Osteocyte (in vitro differentiated cells): Measurements from ENCODE around the gene BCL2L12. TPM values are rescaled to one million over a fixed set of nuclear protein-coding genes. Genes with fewer than 3 reads are reported as not detected.

Source experiments
- DNase-seq: peaks from one replicate; pipeline ENCODE4 v3.0.0; 2021; ENCODE audit warnings: mixed read lengths; ENCODE audit not compliant: unreplicated experiment; ENCODE audit errors: extremely low spot score
- H3K27ac Mint-ChIP-seq: one replicate; pipeline ENCODE4 v1.8.0; 2021; ENCODE audit warnings: mild to moderate bottlenecking, mixed read lengths; ENCODE audit not compliant: unreplicated experiment
- H3K27me3 Mint-ChIP-seq: one replicate; pipeline ENCODE4 v1.8.0; 2021; ENCODE audit warnings: mixed read lengths; ENCODE audit not compliant: unreplicated experiment
- H3K36me3 Mint-ChIP-seq: one replicate; pipeline ENCODE4 v1.8.0; 2021; ENCODE audit warnings: mixed read lengths; ENCODE audit not compliant: unreplicated experiment
- H3K4me1 Mint-ChIP-seq: one replicate; pipeline ENCODE4 v1.8.0; 2021; ENCODE audit warnings: mixed read lengths; ENCODE audit not compliant: unreplicated experiment
- H3K4me3 Mint-ChIP-seq: one replicate; pipeline ENCODE4 v1.8.0; 2021; ENCODE audit warnings: mild to moderate bottlenecking, moderate library complexity, mixed read lengths; ENCODE audit not compliant: unreplicated experiment
- H3K9me3 Mint-ChIP-seq: one replicate; pipeline ENCODE4 v1.8.0; 2021; ENCODE audit warnings: mixed read lengths; ENCODE audit not compliant: unreplicated experiment
- CTCF ChIP-seq: fragments of 200-600 bp; sonication (generic); IDR thresholded peaks from 2 replicates; pipeline ENCODE4 v1.5.0; 2021; ENCODE audit warnings: antibody characterized with exemption, mild to moderate bottlenecking, moderate library complexity
- total RNA-seq: library from RNA; stranded (reverse); gene quantifications from 2 replicates; pipeline ENCODE4 v1.2.1, GENCODE V29; 2021

The BCL2L12 gene
- total RNA-seq, 1 donor from 2014 or later, result 29.3 TPM

DNA sequence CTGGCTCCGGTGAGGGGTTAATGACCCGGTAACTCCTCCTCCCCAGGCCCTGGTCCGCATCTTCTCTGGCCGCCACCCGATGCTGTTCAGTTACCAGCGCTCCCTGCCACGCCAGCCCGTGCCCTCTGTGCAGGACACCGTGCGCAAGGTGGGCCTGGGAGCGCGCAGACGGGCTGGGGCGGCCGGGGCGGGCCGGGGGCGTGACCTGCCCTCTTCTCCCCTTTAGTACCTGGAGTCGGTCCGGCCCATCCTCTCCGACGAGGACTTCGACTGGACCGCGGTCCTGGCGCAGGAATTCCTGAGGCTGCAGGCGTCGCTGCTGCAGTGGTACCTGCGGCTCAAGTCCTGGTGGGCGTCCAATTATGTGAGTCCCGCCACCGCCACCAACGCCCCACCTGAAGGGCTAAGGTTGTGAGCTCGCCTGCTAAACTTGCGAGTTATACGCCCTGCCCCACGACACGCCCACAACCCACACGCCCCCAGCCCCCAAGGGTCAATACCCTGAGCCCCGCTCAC lies 35.6 kb downstream of the BCL2L12 start:
- Mint-ChIP-seq H3K4me1 (no peaks in the 10 kb centered on the region), H3K4me3 (no peak overlapping the region), H3K9me3 (no peaks in the 10 kb centered on the region), H3K36me3 (peaks cover 7% of the 10 kb centered on the region), H3K27me3 (no peaks in the 10 kb centered on the region), H3K27ac (no peak overlapping the region)
- DNase-seq, result no peak
- no peak for TF ChIP-seq CTCF

- H3K27ac Mint-ChIP-seq, result no peak overlapping the region
- no peaks in the 10 kb centered on the region for H3K27me3 Mint-ChIP-seq
- no peak for DNase-seq
- no peaks in the 10 kb centered on the region for H3K4me1 Mint-ChIP-seq
- no peak overlapping the region for H3K4me3 Mint-ChIP-seq
- TF ChIP-seq CTCF, result no peak
- peaks cover 7% of the 10 kb centered on the region for H3K36me3 Mint-ChIP-seq
- no peaks in the 10 kb centered on the region for H3K9me3 Mint-ChIP-seq
Measured at GRCh38 chr19:49704888-49705642, 39.3 kb downstream of the BCL2L12 start.

DNA sequence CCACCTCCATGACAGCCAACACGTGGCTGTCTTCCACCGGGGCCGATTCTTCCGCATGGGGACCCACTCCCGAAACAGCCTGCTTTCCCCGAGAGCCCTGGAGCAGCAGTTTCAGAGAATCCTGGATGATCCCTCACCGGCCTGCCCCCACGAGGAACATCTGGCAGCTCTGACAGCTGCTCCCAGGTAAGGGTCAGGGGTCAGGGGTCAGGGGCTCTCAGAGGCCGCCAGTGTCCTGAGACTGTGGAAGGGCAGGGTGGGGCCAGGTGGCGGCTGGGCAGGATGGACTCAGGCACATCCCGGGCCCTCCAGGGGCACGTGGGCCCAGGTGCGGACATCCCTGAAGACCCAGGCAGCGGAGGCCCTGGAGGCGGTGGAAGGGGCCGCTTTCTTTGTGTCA lies 40.2 kb downstream of the BCL2L12 start:
- peaks cover 3% of the 10 kb centered on the region for H3K4me1 Mint-ChIP-seq
- TF ChIP-seq CTCF, result no peak

GRCh38 chr19:49710372-49710951 lies 44.7 kb downstream of the BCL2L12 start:
- no peaks in the 10 kb centered on the region for H3K9me3 Mint-ChIP-seq
- H3K27ac Mint-ChIP-seq, result no peak overlapping the region
- H3K36me3 Mint-ChIP-seq, result peaks cover 17% of the 10 kb centered on the region
- no peaks in the 10 kb centered on the region for H3K27me3 Mint-ChIP-seq
- peaks cover 3% of the 10 kb centered on the region for H3K4me1 Mint-ChIP-seq
- no peak for DNase-seq
- H3K4me3 Mint-ChIP-seq, result no peak overlapping the region
- TF ChIP-seq CTCF, result no peak

More for the DNA sequence above, 40.2 kb downstream of the BCL2L12 start:
- no peak for DNase-seq
- H3K9me3 Mint-ChIP-seq, result no peaks in the 10 kb centered on the region
- no peak overlapping the region for H3K4me3 Mint-ChIP-seq
- no peak overlapping the region for H3K27ac Mint-ChIP-seq
- no peaks in the 10 kb centered on the region for H3K27me3 Mint-ChIP-seq
- peaks cover 15% of the 10 kb centered on the region for H3K36me3 Mint-ChIP-seq

DNA sequence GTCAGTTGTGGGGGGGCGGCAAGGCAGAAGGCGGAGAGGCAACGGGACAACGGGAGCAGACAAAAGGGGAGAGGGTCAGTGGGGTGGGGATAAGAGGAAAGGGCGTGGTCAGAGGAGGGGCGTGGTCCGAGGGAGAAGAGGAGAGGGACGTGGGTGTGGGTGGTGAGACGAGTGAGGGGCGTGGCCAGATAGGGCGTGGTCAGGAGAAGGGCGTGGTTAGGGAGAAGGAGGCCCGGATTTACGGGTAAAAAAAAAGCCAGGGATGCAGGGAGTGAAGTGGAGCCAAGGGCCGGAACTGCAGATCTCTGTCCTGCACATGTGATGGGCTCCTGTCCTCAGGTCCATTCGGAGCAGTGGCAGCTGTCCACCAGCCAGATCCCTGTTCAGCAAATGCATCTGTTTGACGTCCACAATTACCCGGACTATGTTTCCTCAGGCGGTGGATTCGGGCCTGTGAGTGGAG lies 46.7 kb downstream of the BCL2L12 start:
- no peak overlapping the region for H3K27ac Mint-ChIP-seq

More for the DNA sequence above, 46.7 kb downstream of the BCL2L12 start:
- no peak for DNase-seq
- Mint-ChIP-seq H3K9me3 (no peaks in the 10 kb centered on the region), H3K4me1 (peaks cover 5% of the 10 kb centered on the region), H3K27me3 (no peaks in the 10 kb centered on the region), H3K4me3 (no peak overlapping the region), H3K36me3 (peaks cover 14% of the 10 kb centered on the region)
- no peak for TF ChIP-seq CTCF
